IMR-90 (cell line): ENCODE results near the gene TIGD1. TPM values are rescaled to one million over a fixed set of nuclear protein-coding genes. Genes with fewer than 3 reads are reported as not detected.

ENCODE experiments used
- ATAC-seq: fragments of 200-7000 bp; cut with Tn5 transposase; 2 replicates; pipeline ENCODE4 v1.9.1; 2020; ENCODE audit warnings: low read depth, mild to moderate bottlenecking, moderate library complexity
- BruUV-seq: library from RNA; stranded (reverse); fragments of 400-500 nt; replicated peaks from 2 replicates; lab custom pipeline; 2021; lab: Mats Ljungman, UMichigan
- CTCF ChIA-PET: fragments of 300-600 bp; formaldehyde crosslinking; extraction: SDS; loops from one replicate; lab custom pipeline; 2021; ENCODE audit warnings: antibody characterized with exemption; lab: Yijun Ruan, JAX
- POLR2A ChIA-PET: fragments of 300-600 bp; sonication (Branson Sonifier 250); formaldehyde crosslinking; loops from one replicate; lab custom pipeline; 2022; ENCODE audit warnings: antibody characterized with exemption; ENCODE audit not compliant: unreplicated experiment; lab: Charles Lee
- DNase-seq: peaks from one replicate; pipeline ENCODE4 v3.0.0; 2013
- H2AFZ ChIP-seq: replicated peaks from 2 replicates; pipeline ENCODE3; 2013; ENCODE audit warnings: low read length, mild to moderate bottlenecking; ENCODE audit not compliant: poor library complexity
- H2AK5ac ChIP-seq: 2 replicates; pipeline ENCODE4 v1.6.1; 2013; ENCODE audit warnings: low read depth, low read length, inconsistent platforms
- H2AK9ac ChIP-seq: replicated peaks from 2 replicates; pipeline ENCODE3; 2013; ENCODE audit warnings: mild to moderate bottlenecking, low read depth, low read length, moderate library complexity; ENCODE audit not compliant: poor library complexity
- H2BK120ac ChIP-seq: 2 replicates; pipeline ENCODE4 v1.6.1; 2013; ENCODE audit warnings: low read depth, low read length, inconsistent platforms
- H2BK15ac ChIP-seq: 3 replicates; pipeline ENCODE4 v1.6.1; 2013; ENCODE audit warnings: low read depth, low read length, inconsistent platforms
- H2BK20ac ChIP-seq: 2 replicates; pipeline ENCODE4 v1.6.1; 2013; ENCODE audit warnings: low read depth, mild to moderate bottlenecking, inconsistent platforms, low read length, moderate library complexity
- H2BK5ac ChIP-seq: 2 replicates; pipeline ENCODE4 v1.6.1; 2013; ENCODE audit warnings: mild to moderate bottlenecking, low read depth, low read length, inconsistent platforms; ENCODE audit not compliant: poor library complexity, severe bottlenecking
- H3K14ac ChIP-seq: replicated peaks from 2 replicates; pipeline ENCODE4 v1.6.1; 2013; ENCODE audit warnings: low read depth, low read length, inconsistent platforms
- H3K18ac ChIP-seq: 2 replicates; pipeline ENCODE4 v1.6.1; 2013; ENCODE audit warnings: low read depth, low read length, control low read depth
- H3K23ac ChIP-seq: 2 replicates; pipeline ENCODE4 v1.6.1; 2013; ENCODE audit warnings: low read depth, low read length, inconsistent platforms
- H3K27ac ChIP-seq: 2 replicates; pipeline ENCODE4 v1.5.1; 2013; ENCODE audit warnings: mild to moderate bottlenecking, control low read depth, low read length; ENCODE audit not compliant: insufficient read depth
- H3K27me3 ChIP-seq: 2 replicates; pipeline ENCODE4 v1.6.1; 2013; ENCODE audit warnings: low read length; ENCODE audit not compliant: control insufficient read depth, insufficient read depth
- H3K36me3 ChIP-seq: 2 replicates; pipeline ENCODE4 v1.6.1; 2013; ENCODE audit warnings: low read length, mixed read lengths; ENCODE audit not compliant: control insufficient read depth, insufficient read depth
- H3K4ac ChIP-seq: 2 replicates; pipeline ENCODE4 v1.6.1; 2013; ENCODE audit warnings: low read depth, low read length, inconsistent platforms
- H3K4me1 ChIP-seq: 2 replicates; pipeline ENCODE4 v1.6.1; 2013; ENCODE audit warnings: low read length, mixed read lengths; ENCODE audit not compliant: control insufficient read depth, insufficient read depth
- H3K4me2 ChIP-seq: 2 replicates; pipeline ENCODE4 v1.6.1; 2013; ENCODE audit warnings: low read depth, mild to moderate bottlenecking, control low read depth, low read length, moderate library complexity
- H3K4me3 ChIP-seq: 2 replicates; pipeline ENCODE4 v1.5.1; 2013; ENCODE audit warnings: low read depth, mild to moderate bottlenecking, control low read depth, low read length, moderate library complexity; ENCODE audit not compliant: insufficient read depth
- H3K56ac ChIP-seq: 2 replicates; pipeline ENCODE4 v1.6.1; 2013; ENCODE audit warnings: low read length, inconsistent platforms; ENCODE audit not compliant: insufficient read depth; ENCODE audit errors: extremely low read depth
- H3K79me1 ChIP-seq, 2 experiments: 2 replicates each; pipeline ENCODE4 v1.6.1; 2013; ENCODE audit warnings: low read length in 2 of 2, inconsistent platforms in 1 of 2, low read depth in 1 of 2
- H3K9ac ChIP-seq: 2 replicates; pipeline ENCODE4 v1.6.1; 2013; ENCODE audit warnings: low read depth, low read length, control low read depth
- H3K9me1 ChIP-seq: 2 replicates; pipeline ENCODE4 v1.6.1; 2013; ENCODE audit warnings: low read length, inconsistent platforms; ENCODE audit not compliant: insufficient read depth
- H3K9me3 ChIP-seq: 2 replicates; pipeline ENCODE4 v1.6.1; 2013; ENCODE audit warnings: low read length; ENCODE audit not compliant: control insufficient read depth, insufficient read depth
- H4K20me1 ChIP-seq: 2 replicates; pipeline ENCODE4 v1.6.1; 2013; ENCODE audit warnings: low read length, inconsistent platforms; ENCODE audit not compliant: insufficient read depth
- H4K5ac ChIP-seq: 2 replicates; pipeline ENCODE4 v1.6.1; 2013; ENCODE audit warnings: mild to moderate bottlenecking, low read depth, low read length, control low read depth
- H4K8ac ChIP-seq, 2 experiments: 2 replicates each; pipeline ENCODE4 v1.6.1; 2013; ENCODE audit warnings: low read depth in 2 of 2, low read length in 2 of 2, control low read depth in 1 of 2, inconsistent platforms in 1 of 2
- H4K91ac ChIP-seq: 2 replicates; pipeline ENCODE4 v1.6.1; 2013; ENCODE audit warnings: low read depth, low read length, inconsistent platforms; ENCODE audit not compliant: insufficient read depth
- BHLHE40 ChIP-seq: fragments of 150-350 bp; IDR thresholded peaks from 2 replicates; pipeline ENCODE4 v1.6.1; 2016; ENCODE audit warnings: mild to moderate bottlenecking, low read depth, low read length
- CEBPB ChIP-seq: IDR thresholded peaks from 2 replicates; pipeline ENCODE4 v1.6.1; 2012; ENCODE audit warnings: low read depth, low read length, improper control_type of control experiment
- CHD1 ChIP-seq: IDR thresholded peaks from 2 replicates; pipeline ENCODE4 v1.6.1; 2012; ENCODE audit warnings: low read depth, low read length, improper control_type of control experiment
- CTCF ChIP-seq: conservative IDR thresholded peaks from 2 replicates; pipeline ENCODE4 v1.5.1; 2012; ENCODE audit warnings: mild to moderate bottlenecking, low read depth, low read length, improper control_type of control experiment
- ELK1 ChIP-seq: fragments of 150-350 bp; IDR thresholded peaks from 2 replicates; pipeline ENCODE4 v1.6.1; 2016; ENCODE audit warnings: low read depth, mild to moderate bottlenecking, low read length, moderate library complexity, borderline replicate concordance
- FOS ChIP-seq: fragments of 150-350 bp; IDR thresholded peaks from 2 replicates; pipeline ENCODE4 v1.6.1; 2016; ENCODE audit warnings: low read depth, low read length
- MAFK ChIP-seq: IDR thresholded peaks from 2 replicates; pipeline ENCODE4 v1.6.1; 2012; ENCODE audit warnings: low read depth, low read length, improper control_type of control experiment
- MAZ ChIP-seq: IDR thresholded peaks from 2 replicates; pipeline ENCODE4 v1.6.1; 2012; ENCODE audit warnings: low read depth, mild to moderate bottlenecking, low read length, improper control_type of control experiment, moderate library complexity, borderline replicate concordance
- MXI1 ChIP-seq: IDR thresholded peaks from 2 replicates; pipeline ENCODE4 v1.6.1; 2012; ENCODE audit warnings: low read depth, mild to moderate bottlenecking, low read length, moderate library complexity, borderline replicate concordance
- NFE2L2 ChIP-seq: fragments of 150-350 bp; IDR thresholded peaks from 2 replicates; pipeline ENCODE4 v1.6.1; 2016; ENCODE audit warnings: low read depth, mild to moderate bottlenecking, low read length
- POLR2A ChIP-seq: IDR thresholded peaks from 2 replicates; pipeline ENCODE4 v1.6.1; 2012; ENCODE audit warnings: mild to moderate bottlenecking, low read depth, low read length
- RAD21 ChIP-seq: IDR thresholded peaks from 2 replicates; pipeline ENCODE4 v1.6.1; 2012; ENCODE audit warnings: low read length, improper control_type of control experiment
- RCOR1 ChIP-seq: IDR thresholded peaks from 2 replicates; pipeline ENCODE4 v1.6.1; 2012; ENCODE audit warnings: mild to moderate bottlenecking, low read length, improper control_type of control experiment; ENCODE audit not compliant: insufficient replicate concordance
- RFX5 ChIP-seq: IDR thresholded peaks from 2 replicates; pipeline ENCODE4 v1.8.0; 2012; ENCODE audit warnings: low read depth, mild to moderate bottlenecking, low read length, moderate library complexity
- SMC3 ChIP-seq: fragments of 150-350 bp; IDR thresholded peaks from 2 replicates; pipeline ENCODE4 v1.6.1; 2016; ENCODE audit warnings: low read depth, mild to moderate bottlenecking, antibody characterized with exemption, low read length, moderate library complexity
- USF2 ChIP-seq: fragments of 150-350 bp; IDR thresholded peaks from 2 replicates; pipeline ENCODE4 v1.6.1; 2017; ENCODE audit warnings: mild to moderate bottlenecking, antibody characterized with exemption, low read length, low read depth
- WGBS, 2 experiments: methylation state at CpG; one replicate each; pipeline versions ENCODE4 v1.1.5 to v1.1.7; 2013; ENCODE audit warnings: missing lambda C conversion rate in 2 of 2; ENCODE audit not compliant: insufficient read length in 1 of 2; ENCODE audit errors: extremely low coverage in 2 of 2; 5-methylcytosine and 5-hydroxymethylcytosine counted together
- dilution Hi-C: fragments of 300-500 bp; cut with HindIII; formaldehyde crosslinking; loops from one replicate; pipeline ENCODE4 v1.14.3; 2018; ENCODE audit warnings: low sequenced_read_pairs; ENCODE audit not compliant: unreplicated experiment
- in situ Hi-C: fragments of 300-500 bp; cut with MboI; formaldehyde crosslinking; loops from 3 replicates; pipeline ENCODE4 v1.14.3; 2019; ENCODE audit warnings: low sequenced_read_pairs, inconsistent platforms, mixed read lengths
- intact Hi-C: fragments of 100-400 bp; cut with micrococcal nuclease; formaldehyde crosslinking; loops from 2 replicates; pipeline ENCODE4 v1.10.0; 2022
- polyA plus RNA-seq, 3 experiments: library from polyadenylated mRNA; depleted of rRNA; stranded (reverse); fragments of >200 nt; gene quantifications; 2 replicates each; pipeline ENCODE4 v1.2.3, GENCODE V29; 2012; ENCODE audit warnings: low replicate concordance in 1 of 3
- total RNA-seq: library from RNA; depleted of rRNA; stranded (reverse); fragments of >200 nt; gene quantifications from 2 replicates; pipeline ENCODE4 v1.2.3, GENCODE V29; 2012

TIGD1 gene
- total and polyA plus RNA-seq, 2 of the 4 experiments (the other 2 are of a cell fraction): 2.7 to 2.9 TPM

- TF ChIP-seq BHLHE40 (no peak), FOS (no peak), SMC3 (no peak), RFX5 (no peak), NFE2L2 (no peak), POLR2A (no peak), ELK1 (no peak), MXI1 (no peak), RAD21 (no peak), MAZ (no peak), MAFK (no peak), USF2 (no peak), CTCF (no peak), CEBPB (no peak), RCOR1 (no peak), CHD1 (no peak)
- no peak overlapping the region for H3K9ac ChIP-seq
These were observed 5.7 kb downstream of the TIGD1 start for GRCh38 chr2:232544674-232545073.

More at GRCh38 chr2:232544674-232545073, 5.7 kb downstream of the TIGD1 start:
- intact Hi-C loops: no loop called here
- Histone ChIP-seq H3K27ac (no peak overlapping the region), H3K9me1 (peaks cover 7% of the 10 kb centered on the region; the same call in 1 of the 2 replicates), H3K56ac (no peak overlapping the region), H2BK120ac (no peak overlapping the region), H3K18ac (no peak overlapping the region), H4K91ac (no peak overlapping the region), H2BK15ac (no peak overlapping the region), H4K5ac (no peak overlapping the region), H3K4me3 (no peak overlapping the region), H2AK9ac (no peak overlapping the region), H2BK5ac (no peak overlapping the region), H4K8ac (no peak overlapping the region), H3K9me3 (no peaks in the 10 kb centered on the region), H3K27me3 (peaks cover 2% of the 10 kb centered on the region; the same call in 1 of the 2 replicates), H2AK5ac (no peak overlapping the region), H3K79me1 (peaks cover 4 to 18% of the 10 kb centered on the region in 2 experiments), H3K4ac (no peak overlapping the region), H3K4me1 (no peaks in the 10 kb centered on the region), H2BK20ac (no peak overlapping the region), H3K36me3 (peaks cover 4% of the 10 kb centered on the region; the same call in 1 of the 2 replicates), H4K20me1 (no peaks in the 10 kb centered on the region; the same call in 1 of the 2 replicates), H3K4me2 (no peak overlapping the region), H3K14ac (no peak overlapping the region), H3K23ac (no peak overlapping the region), H2AFZ (no peak overlapping the region)
- POLR2A ChIA-PET: interaction anchor here (0.6 kb wide), 1 partner anchor 11 kb away, joined by 4 read pairs; no protein-coding TSS in a partner anchor
- CTCF ChIA-PET: no interaction called here
- ATAC-seq (no peak), DNase-seq (no peak)
- in situ Hi-C loops: no loop called here
- dilution Hi-C loops: no loop called here
- WGBS, 2 experiments: 100% methylated on average over 1 of the region's 6 CpGs; no CpG with 5 or more reads in 1 of the 2 experiments
- BruUV-seq: no TSS peak
